K562 (cell line): Measurements from ENCODE around the gene SLCO3A1. TPM values are rescaled to one million over a fixed set of nuclear protein-coding genes. Genes with fewer than 3 reads are reported as not detected.

Experiments
- ATAC-seq: fragments of 200-7000 bp; cut with Tn5 transposase; 3 replicates; pipeline ENCODE4 v1.9.1; 2020; ENCODE audit warnings: moderate library complexity
- BruUV-seq: library from RNA; stranded (reverse); fragments of 400-500 nt; replicated peaks from 2 replicates; lab custom pipeline; 2021; lab: Mats Ljungman, UMichigan
- CTCF ChIA-PET: fragments of 300-600 bp; formaldehyde crosslinking; extraction: SDS; loops from one replicate; lab custom pipeline; 2021; ENCODE audit warnings: low intra/inter-chr PET ratio; lab: Yijun Ruan, JAX
- POLR2A ChIA-PET: fragments of 300-600, 350-650 bp; sonication (Branson Sonifier 250); formaldehyde crosslinking; extraction: SDS; loops from one replicate; lab custom pipeline; 2021; ENCODE audit warnings: antibody characterized with exemption, inconsistent platforms; lab: Yijun Ruan, JAX
- DNase-seq, 4 experiments: peaks; one replicate each; pipeline versions ENCODE4 v3.0.0 to v3.0.0-alpha.2; 2011 to 2018; ENCODE audit warnings: low spot score in 3 of 4, mixed read lengths in 3 of 4; ENCODE audit errors: extremely low read depth in 1 of 4
- FAIRE-seq: peaks from 2 replicates; lab custom pipeline; 2011; peaks lifted over from hg19 to GRCh38; lab: Jason Lieb, UNC
- H2AFZ ChIP-seq: 2 replicates; pipeline ENCODE4 v1.6.0; 2011; ENCODE audit warnings: low read depth, low read length, control low read depth, inconsistent platforms
- H3K27ac ChIP-seq: fragments of 200-600 bp; 3 replicates; pipeline ENCODE4 v1.8.0; 2011; ENCODE audit warnings: low read depth, mild to moderate bottlenecking, control low read depth, inconsistent platforms, low read length, moderate library complexity, mixed read lengths; ENCODE audit errors: extremely low read depth
- H3K27me3 ChIP-seq, 2 experiments: fragments of 300-600 bp in 1 of 2; 2 replicates in 1 of 2; 3 replicates in 1 of 2; pipeline versions ENCODE4 v1.6.0 to v1.8.0; 2011; ENCODE audit warnings: inconsistent platforms in 2 of 2, low read length in 2 of 2, mild to moderate bottlenecking in 1 of 2, mixed read lengths in 1 of 2, moderate library complexity in 1 of 2; ENCODE audit not compliant: control insufficient read depth in 2 of 2, insufficient read depth in 2 of 2
- H3K36me3 ChIP-seq: fragments of 300-600 bp; 3 replicates; pipeline ENCODE4 v1.8.0; 2011; ENCODE audit warnings: mild to moderate bottlenecking, low read length, inconsistent platforms; ENCODE audit not compliant: control insufficient read depth, insufficient read depth
- H3K4me1 ChIP-seq, 2 experiments: fragments of 200-600 bp in 1 of 2; replicated peaks in 1 of 2; 2 replicates in 1 of 2; 3 replicates in 1 of 2; pipeline versions ENCODE4 v1.5.1 to v1.8.0; 2011; ENCODE audit warnings: inconsistent platforms in 2 of 2, low read length in 2 of 2, mild to moderate bottlenecking in 1 of 2, mixed read lengths in 1 of 2, moderate library complexity in 1 of 2; ENCODE audit not compliant: control insufficient read depth in 2 of 2, insufficient read depth in 2 of 2
- H3K4me2 ChIP-seq: 2 replicates; pipeline ENCODE4 v1.6.1; 2011; ENCODE audit warnings: low read length, control low read depth, inconsistent platforms, mixed read lengths; ENCODE audit not compliant: insufficient read depth
- H3K4me3 ChIP-seq: fragments of 200-600 bp; sonication (generic), shearing (Covaris generic); 2 replicates; pipeline ENCODE4 v1.5.1; 2016; ENCODE audit warnings: control low read depth, inconsistent platforms
- H3K79me2 ChIP-seq: fragments of 200-600 bp; 3 replicates; pipeline ENCODE4 v1.8.0; 2011; ENCODE audit warnings: low read length, inconsistent platforms; ENCODE audit not compliant: control insufficient read depth, insufficient read depth
- H3K9ac ChIP-seq, 2 experiments: 2 replicates each; pipeline versions ENCODE4 v1.6.0 to v1.6.1; 2011; ENCODE audit warnings: low read depth in 2 of 2, low read length in 2 of 2, control low read depth in 1 of 2, inconsistent platforms in 1 of 2, mild to moderate bottlenecking in 1 of 2, mixed read lengths in 1 of 2; ENCODE audit not compliant: insufficient read depth in 1 of 2
- H3K9me1 ChIP-seq: one replicate; pipeline ENCODE4 v1.6.0; 2011; ENCODE audit warnings: inconsistent platforms, mild to moderate bottlenecking, low read length, moderate library complexity; ENCODE audit not compliant: control insufficient read depth, insufficient read depth
- H3K9me3 ChIP-seq: replicated peaks from 2 replicates; pipeline ENCODE4 v1.5.1; 2011; ENCODE audit warnings: low read depth, low read length, inconsistent platforms; ENCODE audit not compliant: control insufficient read depth, insufficient read depth
- H4K20me1 ChIP-seq: replicated peaks from 2 replicates; pipeline ENCODE4 v1.6.1; 2011; ENCODE audit warnings: low read length, inconsistent platforms, mixed read lengths; ENCODE audit not compliant: control insufficient read depth, insufficient read depth
- BRD4 ChIP-seq: fragments of 200-600 bp; sonication (generic); IDR thresholded peaks from 2 replicates; pipeline ENCODE4 v1.6.1; 2017; ENCODE audit warnings: inconsistent platforms
- CBFA2T2 ChIP-seq: fragments of 450-650 bp; conservative IDR thresholded peaks from 2 replicates; pipeline ENCODE4 v1.6.1; 2017; ENCODE audit warnings: mild to moderate bottlenecking
- ELK1 ChIP-seq: sonication (generic); formaldehyde crosslinking; IDR thresholded peaks from 2 replicates; pipeline ENCODE4 v1.8.1; 2022; ENCODE audit warnings: missing genetic modification reagents
- ERF ChIP-seq: fragments of 450-650 bp; formaldehyde crosslinking; IDR thresholded peaks from 2 replicates; pipeline ENCODE4 v1.4.0; 2020; ENCODE audit warnings: mild to moderate bottlenecking, mixed read lengths
- FOXK2 ChIP-seq, 2 experiments: fragments of 450-650 bp; IDR thresholded peaks in 1 of 2; conservative IDR thresholded peaks in 1 of 2; 2 replicates each; pipeline ENCODE4 v1.6.1; 2016; ENCODE audit warnings: low read depth in 2 of 2, mild to moderate bottlenecking in 1 of 2
- KLF6 ChIP-seq: fragments of 250-450 bp; sonication (Bioruptor Pico); IDR thresholded peaks from 2 replicates; pipeline ENCODE4 v1.4.0; 2020; ENCODE audit warnings: mild to moderate bottlenecking, moderate library complexity, borderline replicate concordance
- MIER1 ChIP-seq: fragments of 450-650 bp; IDR thresholded peaks from 2 replicates; pipeline ENCODE4 v1.6.1; 2016; ENCODE audit warnings: antibody characterized with exemption, mild to moderate bottlenecking, low read depth
- NFATC3 ChIP-seq: fragments of 450-650 bp; IDR thresholded peaks from 2 replicates; pipeline ENCODE4 v1.6.1; 2017; ENCODE audit warnings: mild to moderate bottlenecking
- NONO ChIP-seq, 2 experiments: fragments of 200-400 bp in 1 of 2; fragments of 450-650 bp in 1 of 2; formaldehyde crosslinking in 1 of 2; IDR thresholded peaks; 2 replicates each; pipeline ENCODE4 v1.6.1; 2017; ENCODE audit warnings: low read depth in 2 of 2, mild to moderate bottlenecking in 2 of 2, moderate library complexity in 2 of 2, low read length in 1 of 2
- PHF21A ChIP-seq: fragments of 450-650 bp; IDR thresholded peaks from 2 replicates; pipeline ENCODE4 v1.6.1; 2017; ENCODE audit warnings: low read depth, borderline replicate concordance
- SRSF3 ChIP-seq: fragments of 200-400 bp; formaldehyde crosslinking; IDR thresholded peaks from 2 replicates; pipeline ENCODE4 v1.6.1; 2016; ENCODE audit warnings: mild to moderate bottlenecking, low read length, moderate library complexity; ENCODE audit not compliant: insufficient read depth
- ZBTB11 ChIP-seq, 3 experiments: fragments of 200-800 bp in 1 of 3; fragments of 250-450 bp in 1 of 3; fragments of 450-650 bp in 1 of 3; sonication (Bioruptor Pico) in 1 of 3; sonication (Bioruptor generic) in 1 of 3; formaldehyde crosslinking in 1 of 3; IDR thresholded peaks; 2 replicates each; pipeline versions ENCODE4 v1.6.1 to v1.8.0; 2016 to 2022; ENCODE audit warnings: mild to moderate bottlenecking in 2 of 3, missing genetic modification characterization in 2 of 3, missing compliant biosample characterization in 1 of 3, moderate library complexity in 1 of 3
- ZFP1 ChIP-seq: fragments of 450-650 bp; formaldehyde crosslinking; IDR thresholded peaks from 2 replicates; pipeline ENCODE4 v1.4.0; 2020; ENCODE audit warnings: mild to moderate bottlenecking, mixed read lengths
- ZNF140 ChIP-seq: fragments of 250-450 bp; sonication (Bioruptor Pico); IDR thresholded peaks from 2 replicates; pipeline ENCODE4 v1.8.0; 2021; ENCODE audit warnings: moderate library complexity, mild to moderate bottlenecking, inconsistent platforms
- ZNF24 ChIP-seq: fragments of 450-650 bp; IDR thresholded peaks from 2 replicates; pipeline ENCODE4 v1.6.1; 2016
- ZNF695 ChIP-seq: fragments of 450-650 bp; formaldehyde crosslinking; IDR thresholded peaks from 2 replicates; pipeline ENCODE4 v1.4.0; 2020; ENCODE audit warnings: mild to moderate bottlenecking, moderate library complexity
- WGBS: fragments of 100-300 bp; shearing (Covaris generic); methylation state at CpG from one replicate; pipeline ENCODE4 v1.1.6; 2016; ENCODE audit warnings: low coverage, mixed read lengths; ENCODE audit not compliant: insufficient coverage; ENCODE audit errors: missing lambda C conversion rate; 5-methylcytosine and 5-hydroxymethylcytosine counted together
- in situ Hi-C: fragments of 300-500 bp; cut with MboI; formaldehyde crosslinking; loops from 4 replicates; pipeline ENCODE4 v1.15.0; 2018; ENCODE audit warnings: inconsistent platforms, mixed read lengths
- intact Hi-C: fragments of 100-400 bp; cut with micrococcal nuclease; formaldehyde crosslinking; loops from 2 replicates; pipeline ENCODE4 v1.14.2; 2022
- polyA plus RNA-seq, 8 experiments: library from polyadenylated mRNA; depleted of rRNA in 4 of 8; stranded (reverse) in 5 of 8; unstranded in 3 of 8; fragments of >200 nt; fragmentation: Nextera tagmentation in 2 of 8; fragmentation: Illumina TruSeq in 1 of 8; extraction: Ambion mirVana in 2 of 8; extraction: Trizol in 1 of 8; gene quantifications; 2 replicates each; pipeline versions ENCODE4 v1.2.1 to v1.2.3, GENCODE V29; 2011 to 2014; ENCODE audit warnings: inconsistent platforms in 1 of 8, missing spikeins in 1 of 8
- total RNA-seq, 7 experiments: library from RNA; depleted of rRNA in 6 of 7; stranded (reverse); fragments of >200 nt in 6 of 7; fragmentation: Illumina TruSeq in 2 of 7; extraction: Trizol in 2 of 7; gene quantifications; 2 replicates each; pipeline versions ENCODE4 v1.2.1 to v1.2.3, GENCODE V29; 2011 to 2021; ENCODE audit warnings: low replicate concordance in 1 of 7
- TF ChIP-seq, protein P1 (sequence below): IDR thresholded peaks from 2 replicates; pipeline ENCODE4 v1.6.1; 2014; ENCODE audit warnings: antibody characterized with exemption

SLCO3A1 gene
- total and polyA plus RNA-seq, 9 of the 15 experiments (the other 6 are each of a cell fraction or from before 2014, with no cell fraction given): 0.01 to 0.84 (median 0.06) TPM; not detected in 3

DNA sequence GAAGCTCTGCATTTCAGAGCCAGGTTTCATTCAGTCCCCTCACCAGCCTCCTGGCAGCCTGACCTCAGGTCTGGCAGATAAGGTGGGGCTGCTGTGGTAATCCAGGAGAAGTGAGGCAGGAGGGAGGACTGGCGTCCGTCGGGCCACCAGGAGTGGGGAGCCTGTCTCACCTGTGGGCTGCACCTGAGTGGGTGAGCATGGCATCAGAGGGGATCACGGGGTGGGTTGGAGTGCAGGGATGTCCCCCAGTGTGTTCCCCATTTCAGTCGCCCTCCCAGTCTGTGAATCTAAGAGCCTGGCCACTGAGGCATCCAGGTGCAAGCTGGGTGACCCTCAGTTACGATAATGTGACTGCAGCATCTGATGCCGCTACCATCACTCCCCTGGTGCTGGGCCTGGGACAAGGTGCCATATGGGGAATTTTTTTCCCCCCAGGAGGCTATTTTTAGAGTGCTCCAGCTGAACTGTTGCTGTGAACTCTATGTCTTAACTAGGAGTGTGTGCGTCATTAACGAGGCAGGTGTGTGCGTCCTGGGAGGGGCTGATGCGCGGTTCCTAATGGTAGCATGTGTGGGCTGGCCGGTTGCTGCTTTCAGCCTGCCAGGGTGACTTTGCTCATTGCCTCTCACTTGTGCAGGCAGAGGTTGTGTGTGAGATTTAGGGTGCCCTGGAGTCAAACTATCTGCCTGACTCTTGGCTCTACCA is 165.2 kb downstream of the SLCO3A1 start:
- H3K9me3 ChIP-seq: no peaks in the 10 kb centered on the region
- 0 out of 2 replicates have a peak, but pooled peaks cover 2% of the 10 kb centered on the region for H4K20me1 ChIP-seq
- WGBS: 1% methylated on average over 13 of the region's 13 CpGs
- H3K79me2 ChIP-seq: no peaks in the 10 kb centered on the region
- POLR2A ChIA-PET: interaction anchor here (0.5 to 0.6 kb wide), 2 partner anchors 153 to 898 kb away, joined by 3 read pairs; no protein-coding TSS in a partner anchor
- H3K4me1 ChIP-seq: no peaks in the 10 kb centered on the region
- H3K4me2 ChIP-seq: no peak overlapping the region
- H3K9me1 ChIP-seq: no peaks in the 10 kb centered on the region
- no peaks in the 10 kb centered on the region for H3K36me3 ChIP-seq
- H3K9ac ChIP-seq: no peak overlapping the region
- H3K27me3 ChIP-seq: peaks cover 0 to 4% of the 10 kb centered on the region in 2 experiments; a peak in 1 of 5 replicates
- no peak overlapping the region for H3K4me3 ChIP-seq
- FAIRE-seq (no peak), ATAC-seq (no peak), DNase-seq (no peak)
- intact Hi-C loops (no loop called here), in situ Hi-C loops (no loop called here)
- no peak overlapping the region for H3K27ac ChIP-seq
- no TSS peak for BruUV-seq
- H2AFZ ChIP-seq: no peak overlapping the region
- CTCF ChIA-PET: no interaction called here
- TF ChIP-seq KLF6 (CRISPR knock-in tag): no peak
- TF ChIP-seq MIER1: no peak
- TF ChIP-seq ZFP1 (CRISPR knock-in tag): no peak
- TF ChIP-seq ZBTB11 (CRISPR knock-in tag; IDR thresholded peaks at IDR 0.05): no peak
- TF ChIP-seq ERF (CRISPR knock-in tag): no peak
- no peak for TF ChIP-seq NONO (IDR thresholded peaks at IDR 0.05; ENCODE audit: low read depth in 2 of 2, low read length in 1 of 2)
- no peak for TF ChIP-seq NFATC3
- no peak for TF ChIP-seq PHF21A
- TF ChIP-seq, protein P1, sequence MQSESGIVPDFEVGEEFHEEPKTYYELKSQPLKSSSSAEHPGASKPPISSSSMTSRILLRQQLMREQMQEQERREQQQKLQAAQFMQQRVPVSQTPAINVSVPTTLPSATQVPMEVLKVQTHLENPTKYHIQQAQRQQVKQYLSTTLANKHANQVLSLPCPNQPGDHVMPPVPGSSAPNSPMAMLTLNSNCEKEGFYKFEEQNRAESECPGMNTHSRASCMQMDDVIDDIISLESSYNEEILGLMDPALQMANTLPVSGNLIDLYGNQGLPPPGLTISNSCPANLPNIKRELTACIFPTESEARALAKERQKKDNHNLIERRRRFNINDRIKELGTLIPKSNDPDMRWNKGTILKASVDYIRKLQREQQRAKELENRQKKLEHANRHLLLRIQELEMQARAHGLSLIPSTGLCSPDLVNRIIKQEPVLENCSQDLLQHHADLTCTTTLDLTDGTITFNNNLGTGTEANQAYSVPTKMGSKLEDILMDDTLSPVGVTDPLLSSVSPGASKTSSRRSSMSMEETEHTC: no peak
- TF ChIP-seq ZNF140 (CRISPR knock-in tag): no peak
- no peak for TF ChIP-seq SRSF3
- TF ChIP-seq ZNF695: no peak
- no peak for TF ChIP-seq BRD4
- no peak for TF ChIP-seq ZNF24
- TF ChIP-seq FOXK2 (conservative IDR thresholded peaks at IDR 0.05 in 1 of 2, IDR thresholded peaks at IDR 0.05 in 1 of 2; ENCODE audit: low read depth in 2 of 2): no peak
- no peak for TF ChIP-seq ELK1 (CRISPR knock-in tag)
- TF ChIP-seq CBFA2T2: no peak
